Islet precursor cell (in vitro differentiated cells): ENCODE results near the gene CFAP45.
"Not testable (repeated sequence)": the region's sequence is repeated elsewhere in the genome, so short reads cannot be mapped to it uniquely, and the experiment has no call there.

Source experiments
- DNase-seq: peaks from one replicate; pipeline ENCODE4 v3.0.0-alpha.2; 2018

CFAP45 gene

GRCh38 chr1:159900755-159901360 lies 893 bp upstream of the CFAP45 start:
- peak; percentile 93 for DNase-seq

DNA sequence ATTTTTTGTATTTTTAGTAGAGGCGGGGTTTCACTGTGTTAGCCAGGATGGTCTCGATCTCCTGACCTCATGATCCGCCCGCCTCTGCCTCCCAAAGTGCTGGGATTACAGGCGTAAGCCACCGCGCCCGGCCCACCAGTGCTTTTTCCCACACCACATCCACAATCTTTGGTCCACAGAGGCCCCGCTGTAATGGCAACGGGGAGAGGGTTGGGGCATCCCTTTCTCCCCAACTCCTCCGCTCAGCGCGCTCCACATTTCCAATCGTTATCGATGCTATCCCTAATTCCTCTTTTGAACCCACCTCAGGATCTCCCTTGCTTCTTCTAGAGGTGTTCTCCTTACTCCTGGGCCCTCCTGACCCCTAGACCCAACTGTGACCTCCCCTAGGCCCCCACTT lies 331 bp downstream of the CFAP45 start:
- DNase-seq, result not testable (repeated sequence)

DNA sequence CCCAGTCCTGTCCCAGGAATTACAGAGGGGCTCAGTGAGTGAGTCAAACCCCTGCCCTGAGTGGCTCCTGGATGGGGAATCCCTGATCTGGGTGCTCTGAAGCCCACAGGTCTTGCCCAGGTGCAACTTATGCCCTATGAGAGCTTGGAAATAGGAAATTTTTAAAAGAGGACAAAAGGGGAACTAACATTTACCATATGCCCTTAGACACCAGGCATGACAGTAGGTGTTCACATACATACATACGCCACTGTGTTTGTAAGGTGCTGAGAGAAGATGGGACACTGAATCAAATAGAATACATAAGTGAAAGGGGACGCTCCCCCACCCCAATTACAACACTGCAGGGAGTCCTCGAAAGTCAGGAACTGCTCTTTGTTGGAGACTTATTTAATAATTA lies 1.4 kb downstream of the CFAP45 start:
- no peak for DNase-seq

DNA sequence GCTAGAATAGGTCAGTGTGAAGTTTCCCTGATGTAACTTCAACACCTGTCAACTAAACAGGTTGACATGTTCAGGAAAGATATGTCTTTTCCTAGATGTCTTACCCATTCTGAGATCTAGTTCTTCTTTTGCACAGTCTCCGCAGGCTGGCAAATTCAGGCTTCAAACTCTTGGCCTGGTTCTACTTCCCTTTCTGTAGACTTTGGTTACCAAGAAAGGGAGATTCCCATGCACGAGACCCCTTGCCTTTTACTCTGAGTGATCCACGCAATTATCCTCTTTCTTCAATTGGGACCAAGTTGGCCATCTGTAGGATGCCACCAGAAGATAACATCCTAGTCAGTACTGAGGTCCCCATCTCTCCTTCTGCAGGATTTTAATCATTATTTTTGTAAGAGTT lies 2.0 kb downstream of the CFAP45 start:
- DNase-seq, result no peak

- DNase-seq, result no peak
These were observed 3.4 kb downstream of the CFAP45 start for GRCh38 chr1:159896546-159896930.

- DNase-seq, result no peak
These were observed 4.0 kb downstream of the CFAP45 start for GRCh38 chr1:159895836-159896545.

- DNase-seq, result no peak
These were observed 4.7 kb downstream of the CFAP45 start for GRCh38 chr1:159895286-159895685.

DNA sequence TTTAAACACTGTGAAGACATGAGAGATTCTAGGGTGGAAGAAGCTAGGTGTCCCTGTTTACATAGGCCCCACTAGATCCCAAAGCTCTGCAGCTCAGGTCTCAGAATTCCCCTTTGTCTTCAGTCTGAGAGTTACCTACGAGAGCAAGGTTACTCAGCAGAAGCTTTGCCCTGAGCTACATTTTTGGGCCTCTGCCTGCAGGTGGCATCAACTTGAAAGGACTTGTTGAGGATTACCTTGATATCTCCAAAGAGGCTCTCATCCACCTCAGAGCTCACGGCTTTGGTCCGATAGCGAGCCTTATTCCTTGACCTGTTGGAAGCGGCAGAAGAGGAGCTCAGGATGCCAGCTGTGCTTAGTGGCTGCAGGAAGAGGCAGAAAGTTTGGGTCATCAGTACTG lies 7.0 kb downstream of the CFAP45 start:
- peak; percentile 60 for DNase-seq

DNA sequence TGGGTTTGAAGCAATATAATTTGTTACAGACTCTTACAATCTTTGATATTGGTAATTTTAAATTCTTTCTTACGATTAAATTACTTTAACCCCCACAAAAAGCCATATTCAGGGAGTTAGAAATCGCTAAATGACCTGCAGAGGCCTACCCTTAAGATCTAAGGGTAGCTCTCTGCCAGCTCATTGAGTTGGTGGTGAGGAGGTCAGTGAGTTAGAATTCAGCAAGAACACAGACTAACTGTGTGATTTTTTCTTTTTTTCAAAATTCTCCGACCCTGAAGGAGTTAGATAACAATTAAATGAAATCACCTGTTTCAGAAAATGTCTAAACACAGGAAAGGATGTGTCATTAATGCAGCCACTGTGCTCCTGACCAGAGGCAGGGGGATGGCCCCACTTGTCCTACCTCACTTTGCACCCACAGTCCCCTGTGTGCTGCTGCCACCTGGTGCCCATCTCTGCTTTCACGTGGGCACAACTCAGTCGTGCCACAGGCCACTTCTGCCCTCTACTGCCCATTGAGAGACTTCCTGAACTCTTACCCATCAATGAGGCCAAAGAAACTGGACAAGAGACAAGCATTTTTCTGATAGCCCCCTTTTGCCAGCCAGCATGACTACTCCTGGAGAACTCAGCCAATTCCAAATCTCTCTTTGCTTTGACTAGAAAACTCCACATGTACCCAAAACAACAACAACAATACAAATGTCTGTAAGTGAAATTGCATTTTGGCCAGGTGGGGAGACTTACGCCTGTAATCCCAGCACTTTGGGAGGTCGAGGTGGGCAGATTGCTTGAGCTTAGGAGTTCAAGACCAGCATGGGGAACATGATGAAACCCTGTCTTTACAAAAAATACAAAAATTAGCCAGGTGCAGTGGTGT lies 8.4 kb downstream of the CFAP45 start:
- DNase-seq, result peak; percentile 89

GRCh38 chr1:159890390-159890789 lies 9.6 kb downstream of the CFAP45 start:
- no peak for DNase-seq

GRCh38 chr1:159889821-159890252 lies 10.1 kb downstream of the CFAP45 start:
- peak; percentile 87 for DNase-seq

DNA sequence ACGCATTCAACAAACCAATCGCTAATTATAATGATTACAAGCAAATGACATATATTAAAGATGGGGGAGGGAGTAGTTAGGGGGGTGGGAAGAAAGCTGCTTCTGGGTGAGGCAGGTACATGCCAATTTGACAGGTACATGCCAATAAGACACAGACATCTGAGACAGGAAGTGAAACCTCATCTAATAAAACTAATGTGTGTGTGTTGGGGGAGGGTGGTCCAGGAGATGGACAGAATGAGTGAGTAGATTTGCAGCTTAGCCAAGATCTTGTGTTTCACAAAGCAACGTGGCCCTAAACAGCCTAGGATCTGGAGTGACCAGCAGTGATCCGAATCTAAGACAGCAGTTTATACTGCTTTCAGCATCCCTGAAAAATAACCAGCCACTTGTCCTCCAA lies 10.8 kb downstream of the CFAP45 start:
- DNase-seq, result no peak

GRCh38 chr1:159884296-159884695 lies 15.7 kb downstream of the CFAP45 start:
- DNase-seq, result no peak

DNA sequence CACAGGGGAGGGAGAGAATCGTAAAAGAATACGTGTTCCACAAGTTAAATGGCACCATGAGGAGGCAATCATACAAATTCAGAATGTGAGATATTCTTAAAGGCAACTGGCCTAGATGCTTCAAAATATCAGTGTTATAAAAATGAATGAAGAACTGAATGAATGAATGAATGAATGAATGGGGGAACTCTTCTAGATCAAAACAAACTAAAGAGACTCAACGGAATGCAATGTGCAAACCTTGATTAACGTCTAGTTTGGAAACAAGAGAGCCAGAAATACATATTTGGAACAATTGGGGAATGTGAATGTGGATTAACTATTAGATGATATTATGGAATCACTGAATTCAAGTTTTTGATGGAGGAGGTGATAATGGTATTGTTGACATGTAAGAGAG lies 16.8 kb downstream of the CFAP45 start:
- DNase-seq, result no peak

- no peak for DNase-seq
These were observed 17.5 kb downstream of the CFAP45 start for GRCh38 chr1:159882527-159882862.

- DNase-seq, result no peak
These were observed 18.1 kb downstream of the CFAP45 start for GRCh38 chr1:159881622-159882526.

- no peak for DNase-seq
These were observed 19.5 kb downstream of the CFAP45 start for GRCh38 chr1:159880430-159880829.

GRCh38 chr1:159879977-159880376 lies 20.0 kb downstream of the CFAP45 start:
- no peak for DNase-seq

GRCh38 chr1:159879136-159879535 lies 20.8 kb downstream of the CFAP45 start:
- DNase-seq, result no peak

DNA sequence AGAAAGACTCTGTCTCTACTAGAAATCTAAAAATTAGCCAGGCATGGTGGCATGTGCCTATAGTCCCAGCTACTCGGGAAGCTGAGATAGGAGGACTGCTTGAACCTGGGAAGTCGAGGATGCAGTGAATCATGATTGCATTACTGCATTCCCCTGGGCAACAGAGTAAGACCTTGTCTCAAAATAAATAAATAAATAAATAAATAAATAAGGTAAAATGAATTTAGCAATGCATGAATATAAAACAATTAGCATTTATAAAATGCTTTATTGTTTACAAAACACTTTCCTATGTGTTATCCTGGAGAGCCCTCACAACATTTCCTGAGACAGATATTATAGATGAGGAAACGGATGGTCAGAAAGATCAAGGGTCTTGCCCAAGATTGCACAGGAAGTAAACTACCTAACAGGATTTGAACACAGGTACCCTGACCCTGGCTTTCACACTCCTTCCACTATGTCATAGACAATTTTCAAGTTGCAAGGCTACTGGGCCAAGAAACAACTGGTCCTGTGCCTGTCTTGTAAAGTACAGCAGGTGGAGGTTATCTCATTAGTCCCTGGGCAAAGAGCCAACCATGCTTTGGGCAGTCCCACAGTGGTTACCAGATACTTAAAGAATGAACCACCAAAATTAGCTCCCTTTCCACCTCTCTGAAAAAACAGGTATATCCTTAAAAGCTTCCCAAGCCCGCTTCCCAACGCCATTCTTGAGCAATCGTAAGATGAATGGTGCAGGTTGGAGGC lies 22.1 kb downstream of the CFAP45 start:
- no peak for DNase-seq

- no peak for DNase-seq
These were observed 26.3 kb downstream of the CFAP45 start for GRCh38 chr1:159873530-159874143.

- no peak for DNase-seq
These were observed 27.1 kb downstream of the CFAP45 start for GRCh38 chr1:159872891-159873290.
